Peyer's patch (tissue), 4 donors: ENCODE results near the gene ARL5C. TPM values are rescaled to one million over a fixed set of nuclear protein-coding genes. Genes with fewer than 3 reads are reported as not detected.
"Not testable (repeated sequence)": the region's sequence is repeated elsewhere in the genome, so short reads cannot be mapped to it uniquely, and the experiment has no call there.

Source experiments
- DNase-seq, 3 donors: peaks; one replicate each; pipeline ENCODE4 v3.0.0-alpha.2; 2017 to 2019
- H3K27ac ChIP-seq, 4 donors: fragments of 200-600 bp; sonication (generic); one replicate each; pipeline ENCODE4 v1.5.1; 2016 to 2019
- H3K27me3 ChIP-seq, 2 donors: fragments of 200-600 bp; sonication (generic); one replicate each; pipeline ENCODE4 v1.5.1; 2019
- H3K36me3 ChIP-seq, 3 donors: fragments of 200-600 bp; sonication (generic); one replicate each; pipeline ENCODE4 v1.5.1; 2016 to 2019
- H3K4me1 ChIP-seq, 4 donors: fragments of 200-600 bp; sonication (generic); one replicate each; pipeline ENCODE4 v1.5.1; 2016 to 2019
- H3K4me3 ChIP-seq, 4 donors: fragments of 200-600 bp; sonication (generic); 1 replicate in 3 of 4; 2 replicates in 1 of 4; pipeline ENCODE4 v1.5.1; 2016 to 2019; ENCODE audit warnings: mild to moderate bottlenecking in 1 of 4
- H3K9me3 ChIP-seq, 4 donors: fragments of 200-600 bp; sonication (generic); one replicate each; pipeline ENCODE4 v1.5.1; 2016 to 2019; ENCODE audit warnings: mild to moderate bottlenecking in 1 of 4
- CTCF ChIP-seq, 6 experiments: fragments of 450-650 bp in 4 of 6; fragments of 200-600 bp in 2 of 6; sonication (generic) in 1 of 6; IDR thresholded peaks; one replicate each; pipeline ENCODE4 v1.5.1; 2017 to 2019; ENCODE audit warnings: antibody characterized with exemption in 6 of 6, mild to moderate bottlenecking in 3 of 6, moderate library complexity in 1 of 6
- POLR2A ChIP-seq, 2 donors: fragments of 450-650 bp; IDR thresholded peaks; one replicate each; pipeline ENCODE4 v1.5.1; 2017; ENCODE audit warnings: antibody characterized with exemption in 2 of 2, mild to moderate bottlenecking in 2 of 2, moderate library complexity in 2 of 2
- total RNA-seq, 4 donors: library from RNA; depleted of rRNA; stranded (reverse); fragments of >200 nt; gene quantifications; one replicate each; pipeline ENCODE4 v1.1.0, GENCODE V29; 2016

The ARL5C gene
- total RNA-seq, 4 donors from 2014 or later: not detected

GRCh38 chr17:39170109-39170508 is 4.1 kb upstream of the ARL5C start:
- Histone ChIP-seq H3K4me3 (no peak overlapping the region), H3K27me3 (no peaks in the 10 kb centered on the region), H3K36me3 (no peaks in the 10 kb centered on the region), H3K9me3 (peaks cover 0 to 3% (median 0%) of the 10 kb centered on the region in 4 donors), H3K27ac (no peak overlapping the region), H3K4me1 (peaks cover 0 to 10% (median 3%) of the 10 kb centered on the region in 4 donors)
- no peak for TF ChIP-seq CTCF (IDR thresholded peaks at IDR 0.05)
- DNase-seq: no peak

- no peak for TF ChIP-seq CTCF (IDR thresholded peaks at IDR 0.05)
- no peak for DNase-seq
- Histone ChIP-seq H3K4me3 (no peak overlapping the region), H3K27me3 (no peaks in the 10 kb centered on the region), H3K27ac (no peak overlapping the region), H3K9me3 (peaks cover 0 to 3% (median 0%) of the 10 kb centered on the region in 4 donors), H3K4me1 (peaks cover 0 to 10% (median 5%) of the 10 kb centered on the region in 4 donors), H3K36me3 (no peaks in the 10 kb centered on the region)
Measured at GRCh38 chr17:39169518-39169917, 3.6 kb upstream of the ARL5C start.

GRCh38 chr17:39169101-39169500 is 3.1 kb upstream of the ARL5C start:
- DNase-seq: no peak
- H3K4me3 ChIP-seq: no peak overlapping the region
- H3K4me1 ChIP-seq: peaks cover 0 to 10% (median 5%) of the 10 kb centered on the region in 4 donors
- peaks cover 0 to 3% (median 0%) of the 10 kb centered on the region in 4 donors for H3K9me3 ChIP-seq
- no peak overlapping the region for H3K27ac ChIP-seq
- H3K27me3 ChIP-seq: no peaks in the 10 kb centered on the region
- H3K36me3 ChIP-seq: no peaks in the 10 kb centered on the region
- TF ChIP-seq POLR2A (IDR thresholded peaks at IDR 0.05) (no peak), CTCF (IDR thresholded peaks at IDR 0.05) (no peak)

- H3K27me3 ChIP-seq, DNase-seq, H3K9me3 ChIP-seq, H3K27ac ChIP-seq, H3K4me3 ChIP-seq, H3K36me3 ChIP-seq: not testable (repeated sequence)
- peaks cover 0 to 10% (median 5%) of the 10 kb centered on the region in 4 donors for H3K4me1 ChIP-seq
Measured at GRCh38 chr17:39168503-39168902, 2.5 kb upstream of the ARL5C start.

GRCh38 chr17:39167476-39167875 is 1.5 kb upstream of the ARL5C start:
- peaks cover 0 to 10% (median 5%) of the 10 kb centered on the region in 4 donors for H3K4me1 ChIP-seq
- H3K27me3 ChIP-seq: no peaks in the 10 kb centered on the region
- TF ChIP-seq POLR2A (IDR thresholded peaks at IDR 0.05): no peak
- no peak for TF ChIP-seq CTCF (IDR thresholded peaks at IDR 0.05)
- H3K27ac ChIP-seq: no peak overlapping the region
- H3K9me3 ChIP-seq: peaks cover 0 to 3% (median 0%) of the 10 kb centered on the region in 4 donors
- H3K4me3 ChIP-seq: no peak overlapping the region
- peak in 1 of 3 donors; percentile 25 for DNase-seq
- H3K36me3 ChIP-seq: no peaks in the 10 kb centered on the region

- TF ChIP-seq POLR2A (IDR thresholded peaks at IDR 0.05) (no peak), CTCF (IDR thresholded peaks at IDR 0.05) (no peak)
- Histone ChIP-seq H3K9me3 (peaks cover 0 to 3% (median 0%) of the 10 kb centered on the region in 4 donors), H3K4me3 (no peak overlapping the region), H3K4me1 (peaks cover 0 to 10% (median 5%) of the 10 kb centered on the region in 4 donors), H3K27me3 (no peaks in the 10 kb centered on the region), H3K27ac (no peak overlapping the region), H3K36me3 (no peaks in the 10 kb centered on the region)
- DNase-seq: no peak
Measured at GRCh38 chr17:39166437-39167335, 725 bp upstream of the ARL5C start.
